ENCODE results near the gene SLC19A1.

- TF ChIP-seq EZH2 (optimal IDR thresholded peaks at IDR 0.05; ENCODE audit: low read depth, low read length): no peak
- no peak for TF ChIP-seq CTCF (IDR thresholded peaks at IDR 0.05; ENCODE audit: low read length)
Measured at GRCh38 chr21:45572231-45572630, 30.0 kb upstream of the SLC19A1 start.

Data from MM.1S (cell line).